HG02840 (cell line): Measurements from ENCODE around the gene SEPTIN7.

Experiments used
- ATAC-seq: cut with Tn5 transposase; IDR thresholded peaks from one replicate; pipeline ENCODE4 v1.9.1; 2021; ENCODE audit warnings: mild to moderate bottlenecking, moderate library complexity, moderate number of reproducible peaks; ENCODE audit not compliant: unreplicated experiment, low FRiP score

SEPTIN7 gene

GRCh38 chr7:35785250-35785649, 15.6 kb upstream of the SEPTIN7 start:
- ATAC-seq: no peak

GRCh38 chr7:35787925-35788324, 12.9 kb upstream of the SEPTIN7 start:
- ATAC-seq: no peak

- no peak for ATAC-seq
These were observed 8.4 kb upstream of the SEPTIN7 start for GRCh38 chr7:35792472-35792871.

- ATAC-seq: no peak
These were observed 7.9 kb upstream of the SEPTIN7 start for GRCh38 chr7:35792873-35793489.

- no peak for ATAC-seq
These were observed 3.5 kb upstream of the SEPTIN7 start for GRCh38 chr7:35797311-35797710.

- peak; percentile 45 for ATAC-seq
These were observed 775 bp upstream of the SEPTIN7 start for GRCh38 chr7:35799846-35800717.

- peak; percentile 37 for ATAC-seq
These were observed 690 bp downstream of the SEPTIN7 start for GRCh38 chr7:35801392-35802101.

- ATAC-seq: no peak
These were observed 1.2 kb downstream of the SEPTIN7 start for GRCh38 chr7:35802102-35802466.

- no peak for ATAC-seq
These were observed 1.8 kb downstream of the SEPTIN7 start for GRCh38 chr7:35802649-35803048.

GRCh38 chr7:35804231-35804970, 3.5 kb downstream of the SEPTIN7 start:
- no peak for ATAC-seq

GRCh38 chr7:35805876-35806275, 5.0 kb downstream of the SEPTIN7 start:
- no peak for ATAC-seq

GRCh38 chr7:35816514-35816913, 15.7 kb downstream of the SEPTIN7 start:
- ATAC-seq: no peak

- no peak for ATAC-seq
These were observed 16.3 kb downstream of the SEPTIN7 start for GRCh38 chr7:35817181-35817580.

GRCh38 chr7:35817930-35818329, 17.1 kb downstream of the SEPTIN7 start:
- no peak for ATAC-seq

- no peak for ATAC-seq
These were observed 17.7 kb downstream of the SEPTIN7 start for GRCh38 chr7:35818513-35818912.

GRCh38 chr7:35819310-35819709, 18.5 kb downstream of the SEPTIN7 start:
- no peak for ATAC-seq

GRCh38 chr7:35819954-35820703, 19.3 kb downstream of the SEPTIN7 start:
- no peak for ATAC-seq

GRCh38 chr7:35820858-35821257, 20.0 kb downstream of the SEPTIN7 start:
- ATAC-seq: no peak

GRCh38 chr7:35823440-35823839, 22.6 kb downstream of the SEPTIN7 start:
- ATAC-seq: no peak

- no peak for ATAC-seq
These were observed 25.1 kb downstream of the SEPTIN7 start for GRCh38 chr7:35825974-35826373.
